GM13977 (cell line): ENCODE data around the gene FUNDC1.

Experiments used
- DNase-seq: peaks from one replicate; pipeline ENCODE4 v3.0.0; 2012; ENCODE audit warnings: low spot score
- CTCF ChIP-seq: IDR thresholded peaks from 2 replicates; pipeline ENCODE4 v1.5.1; 2012; ENCODE audit warnings: mild to moderate bottlenecking, control low read depth; ENCODE audit not compliant: insufficient read depth; ENCODE audit errors: extremely low read depth, missing control alignments
- in situ Hi-C: fragments of 300-500 bp; cut with MboI; formaldehyde crosslinking; loops from one replicate; pipeline ENCODE4 v1.12.0; 2022; ENCODE audit warnings: low sequenced_read_pairs, low pct_unique_long_range_greater_than_20kb, mixed read lengths, inconsistent platforms; ENCODE audit not compliant: unreplicated experiment

Gene FUNDC1

GRCh38 chrX:44507292-44507691 is 35.4 kb downstream of the FUNDC1 start:
- in situ Hi-C loops, result no loop called here
- no peak for DNase-seq
- TF ChIP-seq CTCF, result no peak

GRCh38 chrX:44506678-44507077 is 36.0 kb downstream of the FUNDC1 start:
- in situ Hi-C loops, result no loop called here
- DNase-seq, result no peak
- no peak for TF ChIP-seq CTCF

GRCh38 chrX:44503560-44503959 is 39.1 kb downstream of the FUNDC1 start:
- in situ Hi-C loops, result no loop called here
- DNase-seq, result no peak
- no peak for TF ChIP-seq CTCF

GRCh38 chrX:44495091-44495490 is 47.6 kb downstream of the FUNDC1 start:
- TF ChIP-seq CTCF, result no peak
- in situ Hi-C loops, result no loop called here
- DNase-seq, result no peak

- TF ChIP-seq CTCF, result no peak
These were observed 48.3 kb downstream of the FUNDC1 start for GRCh38 chrX:44494357-44494756.

GRCh38 chrX:44489515-44489914 is 53.1 kb downstream of the FUNDC1 start:
- no peak for DNase-seq
- in situ Hi-C loops, result no loop called here
- no peak for TF ChIP-seq CTCF

More at GRCh38 chrX:44494357-44494756, 48.3 kb downstream of the FUNDC1 start:
- no peak for DNase-seq
- in situ Hi-C loops, result no loop called here

- no peak for TF ChIP-seq CTCF
These were observed 58.0 kb downstream of the FUNDC1 start for GRCh38 chrX:44484607-44485146.

More at GRCh38 chrX:44484607-44485146, 58.0 kb downstream of the FUNDC1 start:
- no peak for DNase-seq
- in situ Hi-C loops, result no loop called here
